Measurements from ENCODE around the gene SEMA3G. TPM values are rescaled to one million over a fixed set of nuclear protein-coding genes. Genes with fewer than 3 reads are reported as not detected.

The SEMA3G gene
- total RNA-seq, 1 donor from 2014 or later = 7.5 TPM

GRCh38 chr3:52422669-52423068 is 22.2 kb downstream of the SEMA3G start:
- no peak for DNase-seq (ENCODE audit: low spot score)

- no peak for DNase-seq (ENCODE audit: low spot score)
These were observed 24.5 kb downstream of the SEMA3G start for GRCh38 chr3:52420388-52420787.

- no peak for DNase-seq (ENCODE audit: low spot score)
These were observed 29.1 kb downstream of the SEMA3G start for GRCh38 chr3:52415800-52416199.

- no peak for DNase-seq (ENCODE audit: low spot score)
These were observed 36.4 kb downstream of the SEMA3G start for GRCh38 chr3:52408466-52408865.

- no peak for DNase-seq (ENCODE audit: low spot score)
These were observed 37.1 kb downstream of the SEMA3G start for GRCh38 chr3:52407779-52408178.

GRCh38 chr3:52406791-52407510 is 38.0 kb downstream of the SEMA3G start:
- DNase-seq (ENCODE audit: low spot score) = no peak

- peak; percentile 90 for DNase-seq (ENCODE audit: low spot score)
These were observed 38.7 kb downstream of the SEMA3G start for GRCh38 chr3:52406231-52406661.

GRCh38 chr3:52405601-52406110 is 39.2 kb downstream of the SEMA3G start:
- DNase-seq (ENCODE audit: low spot score) = no peak

GRCh38 chr3:52405066-52405465 is 39.8 kb downstream of the SEMA3G start:
- DNase-seq (ENCODE audit: low spot score) = no peak

- DNase-seq (ENCODE audit: low spot score) = no peak
These were observed 40.5 kb downstream of the SEMA3G start for GRCh38 chr3:52404391-52404790.

- no peak for DNase-seq (ENCODE audit: low spot score)
These were observed 40.9 kb downstream of the SEMA3G start for GRCh38 chr3:52403955-52404354.

- no peak for DNase-seq (ENCODE audit: low spot score)
These were observed 41.5 kb downstream of the SEMA3G start for GRCh38 chr3:52403271-52403841.

- no peak for DNase-seq (ENCODE audit: low spot score)
These were observed 42.1 kb downstream of the SEMA3G start for GRCh38 chr3:52402706-52403270.

- DNase-seq (ENCODE audit: low spot score) = no peak
These were observed 42.8 kb downstream of the SEMA3G start for GRCh38 chr3:52402101-52402521.

GRCh38 chr3:52401551-52401950 is 43.4 kb downstream of the SEMA3G start:
- no peak for DNase-seq (ENCODE audit: low spot score)

GRCh38 chr3:52401021-52401420 is 43.9 kb downstream of the SEMA3G start:
- DNase-seq (ENCODE audit: low spot score) = no peak

GRCh38 chr3:52400275-52400793 is 44.6 kb downstream of the SEMA3G start:
- DNase-seq (ENCODE audit: low spot score) = no peak

GRCh38 chr3:52399593-52399992 is 45.3 kb downstream of the SEMA3G start:
- no peak for DNase-seq (ENCODE audit: low spot score)

- no peak for DNase-seq (ENCODE audit: low spot score)
These were observed 45.8 kb downstream of the SEMA3G start for GRCh38 chr3:52399131-52399530.

- DNase-seq (ENCODE audit: low spot score) = no peak
These were observed 46.2 kb downstream of the SEMA3G start for GRCh38 chr3:52398670-52399081.

GRCh38 chr3:52397676-52398399 is 47.1 kb downstream of the SEMA3G start:
- no peak for DNase-seq (ENCODE audit: low spot score)

All from ureter (tissue), 1 donor.